Measurements from ENCODE around the gene RGPD8.

The RGPD8 gene

DNA sequence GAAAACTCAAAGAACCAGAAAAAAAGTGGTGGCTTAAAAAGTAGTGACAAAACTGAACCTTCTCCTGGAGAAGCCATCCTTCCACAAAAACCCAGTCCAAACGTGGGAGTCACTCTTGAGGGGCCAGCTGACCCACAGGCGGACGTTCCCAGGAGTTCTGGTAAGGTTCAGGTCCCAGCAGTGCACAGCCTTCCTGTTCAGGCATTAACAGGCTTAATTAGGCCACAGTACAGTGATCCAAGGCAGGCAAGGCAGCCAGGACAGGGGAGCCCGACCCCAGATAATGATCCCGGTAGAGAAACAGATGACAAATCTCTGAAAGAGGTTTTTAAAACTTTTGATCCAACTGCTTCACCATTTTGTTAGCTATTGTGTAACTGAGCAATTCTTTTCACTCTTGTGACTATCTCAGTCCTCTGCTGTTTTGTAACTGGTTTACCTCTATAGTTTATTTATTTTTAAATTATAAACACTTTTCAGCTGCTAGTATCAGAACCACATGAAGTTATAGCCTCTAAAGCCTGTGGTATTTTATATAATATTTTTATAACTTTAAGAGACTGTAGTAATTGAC is 101.2 kb downstream of the RGPD8 start:
- DNase-seq, result no peak

GRCh38 chr2:112322919-112323318 is 110.5 kb downstream of the RGPD8 start:
- DNase-seq, result no peak

DNA sequence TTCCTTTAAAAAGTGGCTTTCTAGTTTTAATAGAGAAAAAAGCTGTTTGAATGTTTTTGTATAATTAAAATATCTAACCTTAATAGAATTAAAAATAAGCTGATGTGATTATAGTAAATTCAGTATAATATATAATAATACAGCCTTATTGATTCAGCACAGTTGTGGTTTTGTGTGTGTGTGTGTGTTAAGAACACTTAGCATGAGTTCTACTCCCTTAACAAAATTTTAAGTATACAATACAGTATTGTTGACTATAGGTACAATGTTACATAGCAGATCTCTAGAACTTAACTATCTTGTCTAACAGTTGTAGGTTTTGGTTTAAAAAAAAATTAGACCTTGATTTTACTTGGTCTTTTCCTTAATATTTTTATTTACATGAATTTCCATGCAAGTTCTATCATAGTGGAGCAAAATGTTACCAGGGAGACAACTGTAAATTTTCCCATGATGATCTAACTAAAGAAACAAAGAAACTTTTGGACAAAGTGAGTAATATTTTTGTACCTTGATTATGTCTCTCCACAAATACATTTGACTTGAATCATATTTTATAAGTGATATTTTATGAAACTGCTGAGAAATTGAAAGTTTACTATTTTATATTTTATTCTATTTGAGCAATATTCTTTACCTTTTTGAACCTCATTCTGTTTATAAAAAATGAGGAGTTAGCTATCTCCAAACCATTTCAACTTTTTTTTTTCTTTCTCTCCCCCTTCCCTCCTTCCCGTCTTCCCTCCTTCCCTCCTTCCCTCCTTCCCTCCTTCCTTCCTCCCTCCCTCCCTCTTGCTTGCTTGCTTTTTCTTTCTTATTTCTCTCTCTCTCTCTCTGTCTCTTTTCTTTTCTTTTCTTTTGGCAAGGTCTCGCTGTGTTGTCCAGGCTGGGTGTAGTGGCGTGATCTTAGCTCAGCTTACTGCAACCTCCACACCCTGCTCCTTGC is 111.8 kb downstream of the RGPD8 start:
- DNase-seq, result no peak
